ENCODE results near the gene MDH2. TPM values are rescaled to one million over a fixed set of nuclear protein-coding genes. Genes with fewer than 3 reads are reported as not detected.

Gene MDH2
- total RNA-seq, 1 donor from 2014 or later: 81.8 TPM

GRCh38 chr7:76072243-76073148 lies 24.6 kb downstream of the MDH2 start:
- H3K36me3 ChIP-seq: no peaks in the 10 kb centered on the region
- TF ChIP-seq POLR2AphosphoS5 (IDR thresholded peaks at IDR 0.05; ENCODE audit: insufficient read depth in 1 of 2, low read depth in 1 of 2): no peak
- no peak for TF ChIP-seq CTCF (IDR thresholded peaks at IDR 0.05)
- TF ChIP-seq POLR2A (IDR thresholded peaks at IDR 0.05): no peak
- peaks cover 26% of the 10 kb centered on the region for H3K4me1 ChIP-seq
- no peaks in the 10 kb centered on the region for H3K27me3 ChIP-seq
- no peak for DNase-seq (ENCODE audit: extremely low spot score in 2 of 2)
- H3K9me3 ChIP-seq: no peaks in the 10 kb centered on the region
- H3K4me3 ChIP-seq: no peak overlapping the region
- intact Hi-C loops (cut with DNase I): no loop called here
- no peak overlapping the region for H3K27ac ChIP-seq

- H3K27ac ChIP-seq: no peak overlapping the region
- H3K4me3 ChIP-seq: no peak overlapping the region
- intact Hi-C loops (cut with DNase I): no loop called here
- no peaks in the 10 kb centered on the region for H3K27me3 ChIP-seq
- no peak for DNase-seq (ENCODE audit: extremely low spot score in 2 of 2)
- H3K36me3 ChIP-seq: no peaks in the 10 kb centered on the region
- H3K4me1 ChIP-seq: peaks cover 26% of the 10 kb centered on the region
- no peak for TF ChIP-seq CTCF (IDR thresholded peaks at IDR 0.05)
- TF ChIP-seq POLR2A (IDR thresholded peaks at IDR 0.05): no peak
- no peak for TF ChIP-seq POLR2AphosphoS5 (IDR thresholded peaks at IDR 0.05; ENCODE audit: insufficient read depth in 1 of 2, low read depth in 1 of 2)
- H3K9me3 ChIP-seq: no peaks in the 10 kb centered on the region
Measured at GRCh38 chr7:76073335-76073990, 25.6 kb downstream of the MDH2 start.

GRCh38 chr7:76074306-76074971 lies 26.5 kb downstream of the MDH2 start:
- H3K4me1 ChIP-seq: peaks cover 20% of the 10 kb centered on the region
- H3K27ac ChIP-seq: no peak overlapping the region
- intact Hi-C loops (cut with DNase I): no loop called here
- TF ChIP-seq POLR2AphosphoS5 (IDR thresholded peaks at IDR 0.05; ENCODE audit: insufficient read depth in 1 of 2, low read depth in 1 of 2): no peak
- no peak for TF ChIP-seq CTCF (IDR thresholded peaks at IDR 0.05)
- TF ChIP-seq POLR2A (IDR thresholded peaks at IDR 0.05): no peak
- H3K4me3 ChIP-seq: no peak overlapping the region
- no peak for DNase-seq (ENCODE audit: extremely low spot score in 2 of 2)
- no peaks in the 10 kb centered on the region for H3K9me3 ChIP-seq
- no peaks in the 10 kb centered on the region for H3K27me3 ChIP-seq
- H3K36me3 ChIP-seq: no peaks in the 10 kb centered on the region

- DNase-seq (ENCODE audit: extremely low spot score in 2 of 2): no peak
- H3K4me3 ChIP-seq: no peak overlapping the region
- no peaks in the 10 kb centered on the region for H3K9me3 ChIP-seq
- peaks cover 15% of the 10 kb centered on the region for H3K4me1 ChIP-seq
- intact Hi-C loops (cut with DNase I): no loop called here
- no peaks in the 10 kb centered on the region for H3K27me3 ChIP-seq
- no peaks in the 10 kb centered on the region for H3K36me3 ChIP-seq
- no peak overlapping the region for H3K27ac ChIP-seq
- no peak for TF ChIP-seq CTCF (IDR thresholded peaks at IDR 0.05)
- no peak for TF ChIP-seq POLR2AphosphoS5 (IDR thresholded peaks at IDR 0.05; ENCODE audit: insufficient read depth in 1 of 2, low read depth in 1 of 2)
- TF ChIP-seq POLR2A (IDR thresholded peaks at IDR 0.05): no peak
Measured at GRCh38 chr7:76074972-76075370, 27.1 kb downstream of the MDH2 start.

Data from vagina (tissue), 2 donors.